NCI-H146 (cell line): ENCODE results near the gene TBC1D16.
"Not testable (repeated sequence)": the region's sequence is repeated elsewhere in the genome, so short reads cannot be mapped to it uniquely, and the experiment has no call there.

ENCODE experiments used
- DNase-seq: peaks from one replicate; lab custom pipeline; 2025; lab: John Stamatoyannopoulos, UW

The TBC1D16 gene

DNA sequence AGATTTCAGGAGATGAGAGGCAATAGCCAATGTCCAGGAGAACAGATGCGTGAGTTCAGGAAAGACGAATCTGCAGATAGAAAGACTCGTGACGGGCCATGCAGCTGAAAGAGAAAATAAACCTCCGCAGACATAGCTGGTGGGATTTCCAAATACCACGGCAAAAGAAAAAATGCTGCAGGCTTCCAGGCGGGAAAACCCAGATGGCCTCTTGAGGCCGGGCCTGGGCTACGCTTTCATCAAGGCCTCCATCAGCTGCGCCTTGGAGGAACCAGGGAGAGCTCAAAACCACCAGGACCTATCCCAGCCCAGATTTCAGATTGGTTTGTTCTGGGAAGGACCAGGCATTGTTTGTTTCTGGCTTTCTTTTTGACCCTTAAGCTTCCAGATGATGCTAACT, 17.4 kb upstream of the TBC1D16 start:
- DNase-seq: no peak

DNA sequence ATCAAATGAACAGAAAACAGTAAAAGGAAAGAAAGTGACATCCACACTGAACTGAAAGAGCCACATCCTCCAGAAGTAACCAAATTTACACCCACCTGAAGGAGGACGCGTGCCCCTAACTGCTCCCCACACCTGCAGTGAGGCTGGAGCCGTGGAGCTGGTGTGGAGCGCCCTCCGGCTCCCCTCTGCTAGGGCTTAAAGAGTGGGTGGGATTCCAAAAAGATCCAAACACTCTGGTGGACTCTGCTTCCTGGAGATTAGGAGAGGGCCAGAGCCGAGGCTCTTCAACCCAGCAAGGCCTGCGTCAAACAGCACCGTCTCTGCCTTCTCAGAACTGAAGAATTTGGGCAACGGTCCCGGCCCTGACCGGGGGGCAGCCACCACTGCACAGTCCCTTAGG, 16.0 kb upstream of the TBC1D16 start:
- DNase-seq: no peak

GRCh38 chr17:80050706-80051105, 15.0 kb upstream of the TBC1D16 start:
- no peak for DNase-seq

- no peak for DNase-seq
Observed at GRCh38 chr17:80049986-80050385, 14.3 kb upstream of the TBC1D16 start.

GRCh38 chr17:80047176-80047575, 11.5 kb upstream of the TBC1D16 start:
- DNase-seq: peak; percentile 96

DNA sequence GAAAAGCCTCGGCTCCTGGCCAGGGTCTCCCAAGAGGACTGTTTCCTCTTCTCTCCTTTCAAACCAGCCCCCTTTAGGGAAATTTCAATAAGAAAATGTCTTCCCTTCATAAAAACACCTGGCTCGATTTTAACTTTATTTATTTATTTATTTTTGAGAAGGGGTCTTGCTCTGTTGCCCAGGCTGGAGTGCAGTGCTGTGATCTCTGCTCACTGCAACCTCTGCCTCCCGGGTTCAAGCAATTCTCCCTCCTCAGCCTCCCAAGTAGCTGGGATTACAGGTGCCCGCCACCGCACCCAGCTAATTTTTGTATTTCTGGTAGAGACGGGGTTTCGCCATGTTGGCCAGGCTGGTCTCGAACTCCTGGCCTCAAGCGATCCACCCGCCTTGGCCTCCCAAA, 11.0 kb upstream of the TBC1D16 start:
- DNase-seq: not testable (repeated sequence)

DNA sequence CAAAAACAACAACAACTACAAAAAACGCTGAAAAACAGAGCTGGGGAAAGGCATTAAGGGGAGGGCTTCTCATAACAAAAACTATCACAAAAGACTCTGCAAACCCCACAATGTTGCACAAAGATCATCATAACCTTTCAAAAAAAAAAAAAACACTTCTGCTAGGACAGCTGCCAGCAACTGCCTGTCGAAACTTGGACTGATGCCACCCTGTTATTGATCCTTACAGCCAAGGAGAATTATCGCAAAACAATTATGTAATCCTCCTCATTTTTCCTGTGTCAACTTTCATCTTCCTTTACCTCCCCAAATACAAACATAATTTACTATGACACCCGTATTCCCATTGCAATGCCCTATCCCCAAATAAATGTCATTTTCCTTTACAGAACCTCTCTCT, 10.0 kb upstream of the TBC1D16 start:
- DNase-seq: peak; percentile 90

GRCh38 chr17:80043963-80044362, 8.3 kb upstream of the TBC1D16 start:
- DNase-seq: no peak

- peak; percentile 90 for DNase-seq
Observed at GRCh38 chr17:80036715-80037477, 1.2 kb upstream of the TBC1D16 start.

- peak; percentile 81 for DNase-seq
Observed at GRCh38 chr17:80035937-80036714, 454 bp upstream of the TBC1D16 start, which contains the start of gene CCDC40. TSS of gene CCDC40 (plus strand) at chr17:80036642. CDS start at chr17:80036663, 21 bp downstream.

- peak; percentile 17 for DNase-seq
Observed at GRCh38 chr17:80034791-80035686, 633 bp downstream of the TBC1D16 start.

DNA sequence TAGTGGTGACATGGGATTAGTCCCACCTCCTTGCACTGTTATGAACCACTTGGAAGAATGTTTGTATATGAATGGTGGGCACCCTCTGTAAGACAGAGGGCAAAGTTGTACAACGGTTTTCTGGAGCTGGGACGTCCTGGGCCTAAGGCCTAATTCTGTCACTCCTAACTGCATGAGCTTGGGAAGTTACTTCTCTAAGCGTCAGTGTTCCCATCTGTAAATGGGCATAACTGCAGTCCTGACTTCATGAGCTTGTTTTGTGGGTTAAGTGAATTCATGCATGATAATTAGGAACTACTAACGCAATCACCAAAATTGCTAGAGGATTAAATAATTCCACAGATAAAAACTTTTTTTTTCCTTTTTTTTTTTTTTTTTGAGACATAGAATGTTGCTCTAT, 1.8 kb downstream of the TBC1D16 start:
- no peak for DNase-seq

GRCh38 chr17:80032614-80033171, 3.0 kb downstream of the TBC1D16 start:
- DNase-seq: no peak

DNA sequence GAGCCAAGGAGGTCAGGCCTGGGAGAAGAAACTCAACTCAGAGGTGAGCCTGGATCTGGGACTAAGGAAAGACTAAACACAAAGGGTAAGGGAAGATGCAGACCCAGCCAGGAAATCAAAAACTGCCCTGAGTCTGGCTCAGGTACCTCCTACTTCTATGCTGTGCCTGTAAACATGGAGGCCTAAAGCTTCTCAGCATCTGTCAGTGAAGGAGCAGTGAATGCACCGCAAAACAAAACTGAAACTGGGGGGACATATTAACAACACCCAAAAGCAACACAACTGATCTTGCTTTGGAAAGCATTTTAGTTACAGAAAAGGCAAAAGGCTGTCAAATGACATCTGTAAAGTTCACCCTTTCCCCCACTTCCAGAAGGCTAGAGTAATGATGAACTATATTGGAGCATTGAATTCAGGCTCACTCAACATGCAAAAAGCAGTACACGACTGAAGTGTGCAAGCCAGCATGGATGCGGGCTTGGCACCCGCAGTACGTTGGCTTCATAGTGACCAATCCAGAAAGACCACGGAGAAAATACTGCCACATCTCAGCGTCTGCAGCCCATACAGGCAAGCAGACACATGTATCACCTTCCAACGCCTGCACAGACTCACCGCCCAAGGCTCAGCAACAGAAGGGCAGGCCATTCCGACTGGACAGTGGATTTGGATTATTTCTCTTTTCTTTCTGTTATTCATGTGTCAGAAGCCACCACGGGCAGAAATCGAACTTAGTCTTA, 3.8 kb downstream of the TBC1D16 start:
- no peak for DNase-seq

GRCh38 chr17:80030730-80031410, 4.8 kb downstream of the TBC1D16 start:
- DNase-seq: peak; percentile 33

- no peak for DNase-seq
Observed at GRCh38 chr17:80029258-80029974, 6.3 kb downstream of the TBC1D16 start.

DNA sequence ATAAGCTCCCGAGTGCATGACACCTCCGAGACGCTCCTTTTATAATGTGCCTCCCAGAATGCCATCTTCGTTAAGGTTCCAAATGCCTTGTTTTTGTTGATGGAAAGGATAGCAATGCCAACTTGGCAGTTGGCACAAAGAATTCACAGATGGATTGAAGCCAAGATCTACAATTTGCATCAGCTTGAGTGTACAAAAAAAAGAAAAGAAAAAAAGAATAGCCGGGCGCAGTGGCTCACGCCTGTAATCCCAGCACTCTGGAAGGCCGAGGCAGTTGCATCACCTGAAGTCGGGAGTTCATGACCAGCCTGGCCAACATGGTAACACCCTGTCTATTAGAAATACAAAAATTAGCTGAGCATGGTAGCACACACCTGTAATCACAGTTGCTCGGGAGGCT, 7.6 kb downstream of the TBC1D16 start:
- no peak for DNase-seq

DNA sequence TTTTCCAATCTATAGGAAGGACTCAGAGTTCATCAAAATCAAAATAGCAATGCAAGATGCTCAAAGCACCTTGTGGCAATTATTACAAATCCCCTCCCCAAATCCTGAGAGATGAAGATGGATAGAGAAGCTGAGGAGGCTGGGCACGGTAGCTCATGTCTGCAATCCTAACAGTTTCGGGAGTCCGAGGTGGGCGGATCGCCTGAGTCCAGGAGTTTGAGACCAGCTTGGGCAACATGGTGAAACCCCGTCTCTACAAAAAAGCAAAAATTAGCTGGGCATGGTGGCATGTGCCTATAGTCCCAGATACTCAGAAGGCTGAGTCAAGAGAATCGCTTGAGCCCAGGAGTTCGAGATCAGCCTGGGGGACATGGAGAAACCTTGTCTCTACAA, 8.6 kb downstream of the TBC1D16 start:
- no peak for DNase-seq

- DNase-seq: no peak
Observed at GRCh38 chr17:80026359-80027042, 9.2 kb downstream of the TBC1D16 start.
